Measurements from ENCODE around the gene PTH1R. TPM values are rescaled to one million over a fixed set of nuclear protein-coding genes. Genes with fewer than 3 reads are reported as not detected.

The PTH1R gene
- total RNA-seq, 1 experiment from 2014 or later = 1.0 TPM

GRCh38 chr3:46878781-46879436 is 1.4 kb downstream of the PTH1R start:
- H4K8ac ChIP-seq (replicated peaks; ENCODE audit: insufficient read length, low read depth, low read length) = no peak overlapping the region
- no peak overlapping the region; the same call in 1 of the 2 replicates for H3K14ac ChIP-seq (ENCODE audit: insufficient read depth, low read length)
- no peak overlapping the region for H2BK120ac ChIP-seq (ENCODE audit: low read depth, low read length, poor library complexity, severe bottlenecking)
- no peak overlapping the region for H3K56ac ChIP-seq (ENCODE audit: insufficient read length, low read depth, low read length)
- no peak overlapping the region for H2BK5ac ChIP-seq (ENCODE audit: insufficient read length, low read length)
- no peak overlapping the region for H4K91ac ChIP-seq (ENCODE audit: insufficient read length, low read depth, low read length)
- no peak overlapping the region for H3K9ac ChIP-seq (ENCODE audit: extremely low read depth, insufficient read length, low read length)
- no peak overlapping the region for H2AFZ ChIP-seq (ENCODE audit: low read length)
- no peaks in the 10 kb centered on the region for H3K9me3 ChIP-seq (ENCODE audit: control insufficient read depth, low read depth, low read length)
- no peak overlapping the region for H2BK15ac ChIP-seq (ENCODE audit: low read depth, low read length)
- WGBS (ENCODE audit: extremely low coverage, insufficient read length, low lambda C conversion rate) = no CpG with 5 or more reads among the region's 2 CpGs
- H2BK12ac ChIP-seq (ENCODE audit: insufficient read length, low read depth, low read length) = no peak overlapping the region
- no peak for TF ChIP-seq CTCF (conservative IDR thresholded peaks at IDR 0.05)
- DNase-seq = no peak
- H4K5ac ChIP-seq (ENCODE audit: insufficient read length, low read depth, low read length) = no peak overlapping the region
- Mint-ChIP-seq H3K4me3 (no peak overlapping the region), H3K4me1 (peaks cover 13 to 24% of the 10 kb centered on the region in 2 experiments), H3K27ac (no peak overlapping the region), H3K9me3 (no peaks in the 10 kb centered on the region; a peak in 1 of 5 replicates), H3K27me3 (ENCODE audit: low read depth) (peaks cover 94% of the 10 kb centered on the region), H3K36me3 (ENCODE audit: insufficient read depth in 1 of 3, low read depth in 3 of 3) (no peaks in the 10 kb centered on the region)
- H3K23ac ChIP-seq (ENCODE audit: insufficient read length, low read depth, low read length) = no peak overlapping the region
- H3K4ac ChIP-seq (ENCODE audit: low read depth, low read length) = no peak overlapping the region
- no peaks in the 10 kb centered on the region for H4K20me1 ChIP-seq (ENCODE audit: control insufficient read depth, insufficient read depth, insufficient read length)
- no peaks in the 10 kb centered on the region for H3K4me1 ChIP-seq (ENCODE audit: insufficient read depth, low read length)
- H3K23me2 ChIP-seq (ENCODE audit: insufficient read length, low read depth, low read length, poor library complexity, severe bottlenecking) = peaks cover 5% of the 10 kb centered on the region
- peaks cover 38% of the 10 kb centered on the region for H3K27me3 ChIP-seq (ENCODE audit: insufficient read depth, low read length)
- H2AK5ac ChIP-seq (ENCODE audit: insufficient read length, low read length) = no peak overlapping the region
- no peaks in the 10 kb centered on the region for H3K79me2 ChIP-seq (ENCODE audit: insufficient read depth, low read length)
- H3T11ph ChIP-seq (ENCODE audit: low read length) = no peak overlapping the region
- H3K27ac ChIP-seq (ENCODE audit: insufficient read length, low read depth, low read length) = no peak overlapping the region
- no peak overlapping the region for H3K18ac ChIP-seq (ENCODE audit: insufficient read length, low read depth, low read length)
- H3K79me1 ChIP-seq (ENCODE audit: insufficient read depth, low read depth, low read length, poor library complexity, severe bottlenecking) = no peaks in the 10 kb centered on the region
- H2BK20ac ChIP-seq (ENCODE audit: low read depth, low read length, poor library complexity, severe bottlenecking) = no peak overlapping the region
- no peak overlapping the region for H3K4me2 ChIP-seq (ENCODE audit: insufficient read depth, insufficient read length, low read length)

Measured in H9 (cell line).